HG02588 (cell line): ENCODE measurements around the gene GPR149.

Experiments
- ATAC-seq: cut with Tn5 transposase; IDR thresholded peaks from one replicate; pipeline ENCODE4 v1.9.1; 2021; ENCODE audit warnings: mild to moderate bottlenecking, moderate library complexity; ENCODE audit not compliant: unreplicated experiment

GPR149 gene

GRCh38 chr3:154345422-154346122 lies 84.4 kb downstream of the GPR149 start:
- ATAC-seq, result no peak

GRCh38 chr3:154338570-154338969 lies 91.4 kb downstream of the GPR149 start:
- no peak for ATAC-seq

- ATAC-seq, result no peak
These were observed 92.0 kb downstream of the GPR149 start for GRCh38 chr3:154338008-154338407.

DNA sequence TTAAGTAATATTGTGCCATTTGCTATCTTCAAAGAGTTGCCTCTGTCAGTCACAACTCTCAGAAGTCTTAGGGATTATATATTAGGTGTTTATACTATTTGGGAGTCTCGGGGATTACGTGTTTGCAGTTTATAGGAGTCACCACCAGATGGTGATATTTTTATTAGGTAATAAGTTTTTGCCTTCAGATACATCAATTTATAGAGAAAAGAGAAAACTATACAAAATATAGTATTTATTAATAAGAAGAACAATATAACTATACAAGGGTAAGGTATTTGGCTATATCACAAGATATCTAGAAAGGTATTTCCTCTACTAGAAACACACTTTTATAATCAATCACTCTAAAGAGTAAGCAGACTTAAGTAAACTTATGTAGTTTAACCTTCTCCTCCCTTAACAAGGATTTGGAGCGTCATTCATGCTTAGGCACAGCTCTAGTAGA lies 95.0 kb downstream of the GPR149 start:
- no peak for ATAC-seq

GRCh38 chr3:154327871-154328270 lies 102.1 kb downstream of the GPR149 start:
- no peak for ATAC-seq

DNA sequence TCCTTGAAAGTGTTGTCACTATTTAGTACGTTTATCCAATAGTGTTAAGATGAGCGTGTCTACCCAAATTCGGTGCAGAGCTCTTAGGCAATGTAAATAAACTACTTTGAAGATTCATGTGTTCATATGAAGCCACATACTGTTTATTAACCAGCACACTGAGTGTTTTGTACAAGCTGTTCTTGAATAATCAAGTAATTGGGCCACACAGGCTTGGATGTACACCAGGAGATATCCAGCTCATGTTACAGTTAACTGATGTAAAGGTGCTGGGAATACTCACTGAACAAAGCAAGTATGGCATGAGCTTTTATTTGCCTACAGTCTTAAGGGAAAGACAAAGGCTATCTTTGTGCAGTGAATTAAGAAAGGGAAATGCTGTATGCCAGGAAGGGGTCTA lies 105.1 kb downstream of the GPR149 start:
- ATAC-seq, result no peak

DNA sequence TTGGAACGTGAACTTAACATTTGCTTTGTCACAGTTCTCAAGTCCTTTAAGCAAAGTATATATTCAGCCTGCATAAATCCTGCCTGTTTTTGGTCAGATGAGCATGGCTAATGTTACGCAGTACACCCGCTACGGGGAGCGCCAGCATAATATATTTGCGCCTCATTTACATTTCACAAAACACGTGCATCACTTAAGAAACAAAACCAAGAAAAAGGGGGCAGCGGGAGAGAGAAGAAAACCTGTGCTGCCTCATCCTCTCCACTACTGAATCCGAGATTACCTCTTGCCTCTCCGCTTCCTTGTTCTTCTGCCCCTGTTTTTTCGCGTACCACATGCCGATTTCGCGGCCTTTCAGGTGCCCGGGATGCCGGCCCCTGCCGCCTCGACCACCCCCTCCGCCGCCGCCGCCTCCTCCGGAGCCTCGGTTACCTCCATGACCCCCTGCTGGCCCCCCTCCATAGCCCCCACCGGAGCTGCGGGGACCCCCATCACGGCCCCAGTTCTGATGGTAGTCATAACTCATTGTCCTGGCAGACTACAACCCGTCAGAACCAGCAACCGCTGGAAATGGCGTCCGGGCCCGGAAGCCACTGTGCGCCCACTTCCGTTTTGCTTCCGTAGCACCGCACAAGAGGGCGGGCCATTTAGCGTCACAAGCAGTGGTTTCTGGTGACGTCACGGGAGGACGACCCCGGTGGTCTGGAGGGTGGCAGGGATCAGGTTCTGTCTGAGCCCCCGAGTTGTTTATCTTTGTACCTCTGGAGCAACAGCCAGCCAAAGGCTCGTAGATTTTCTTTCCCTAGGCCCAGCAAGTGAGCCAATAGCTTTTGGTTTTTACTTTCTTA lies 105.9 kb downstream of the GPR149 start, which contains the start of gene DHX36:
Gene DHX36 (minus strand): TSS at position 597 of the 848 bp plus-strand sequence. CDS start 71 bp downstream, at position 526.
- peak; percentile 97 for ATAC-seq

- ATAC-seq, result no peak
These were observed 112.8 kb downstream of the GPR149 start for GRCh38 chr3:154316974-154317767.

DNA sequence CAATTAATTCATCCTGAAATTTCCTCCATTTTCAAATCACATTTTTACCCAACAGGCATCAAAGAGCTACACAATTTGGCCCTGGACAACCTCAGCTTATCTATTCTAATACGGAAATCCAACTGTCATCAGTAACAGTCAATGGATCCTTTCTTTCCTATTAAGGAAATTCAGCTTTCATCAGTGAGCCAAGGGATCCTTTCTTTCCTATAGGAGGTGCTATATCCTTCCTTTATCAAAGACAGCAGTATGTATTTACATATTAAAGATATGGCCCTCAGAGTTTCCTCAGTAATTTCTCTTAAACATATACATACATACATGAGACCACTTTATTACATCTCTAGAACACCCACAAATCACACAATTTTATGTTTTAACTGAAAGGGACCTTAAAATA lies 115.8 kb downstream of the GPR149 start:
- no peak for ATAC-seq

DNA sequence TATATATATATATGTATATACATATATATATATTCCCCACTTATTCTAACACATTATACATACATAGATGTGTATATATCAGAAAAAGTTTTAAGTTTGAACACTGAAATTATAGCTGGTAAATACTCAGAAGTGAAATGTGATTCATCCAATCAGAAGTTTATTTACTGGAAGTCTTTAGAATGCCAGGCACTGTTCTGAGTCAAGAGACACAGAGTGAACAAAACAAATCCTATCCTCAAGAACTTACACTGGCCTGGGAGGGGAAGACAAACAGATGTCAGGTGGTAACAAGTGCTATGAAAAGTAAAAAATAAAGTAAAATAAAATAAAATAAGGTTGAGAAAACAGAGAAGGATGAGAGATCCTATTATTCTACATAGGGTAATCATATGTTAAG lies 119.2 kb downstream of the GPR149 start:
- ATAC-seq, result no peak

GRCh38 chr3:154307363-154307762 lies 122.6 kb downstream of the GPR149 start:
- no peak for ATAC-seq

DNA sequence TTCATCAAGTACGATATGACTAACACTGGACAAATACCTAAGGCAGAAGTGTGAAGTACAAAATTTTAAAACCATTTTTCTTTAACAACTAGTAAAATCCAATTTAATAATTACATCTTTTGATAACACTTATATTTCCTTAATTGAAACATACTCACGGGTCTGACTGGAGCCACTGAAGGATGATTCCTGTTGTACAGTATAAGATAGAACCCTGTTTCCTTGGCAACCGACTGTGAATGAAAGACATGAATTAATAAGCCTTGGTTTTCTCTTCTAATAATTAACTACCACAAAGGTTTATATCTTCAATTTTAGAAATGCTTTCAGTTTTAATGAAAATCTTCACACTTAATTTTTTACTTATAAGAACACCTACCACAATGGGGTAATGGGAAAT lies 125.1 kb downstream of the GPR149 start:
- ATAC-seq, result no peak

GRCh38 chr3:154304116-154304786 lies 125.7 kb downstream of the GPR149 start:
- no peak for ATAC-seq

DNA sequence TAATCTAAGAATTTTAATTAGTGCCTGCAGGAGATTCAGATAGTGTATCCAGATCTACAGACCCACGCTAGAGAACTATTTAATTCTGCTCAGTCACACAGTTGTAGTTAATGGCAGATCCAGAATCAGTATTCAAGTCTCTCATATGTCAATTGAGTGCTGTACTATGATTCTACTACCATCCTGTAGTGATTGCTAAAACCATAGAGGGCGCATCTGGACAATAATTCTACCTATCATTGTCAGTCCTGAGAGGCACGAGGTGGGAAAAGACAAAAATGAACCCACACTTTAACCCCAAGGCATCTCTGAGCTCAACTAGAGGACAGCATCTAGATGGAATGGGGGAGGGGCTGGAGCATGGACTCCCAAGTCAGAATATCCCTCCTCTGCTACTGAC lies 128.4 kb downstream of the GPR149 start:
- no peak for ATAC-seq

GRCh38 chr3:154294016-154294415 lies 136.0 kb downstream of the GPR149 start:
- no peak for ATAC-seq

GRCh38 chr3:154290187-154290586 lies 139.8 kb downstream of the GPR149 start:
- no peak for ATAC-seq
